ENCODE data around the gene ZFR2.

Gene ZFR2

DNA sequence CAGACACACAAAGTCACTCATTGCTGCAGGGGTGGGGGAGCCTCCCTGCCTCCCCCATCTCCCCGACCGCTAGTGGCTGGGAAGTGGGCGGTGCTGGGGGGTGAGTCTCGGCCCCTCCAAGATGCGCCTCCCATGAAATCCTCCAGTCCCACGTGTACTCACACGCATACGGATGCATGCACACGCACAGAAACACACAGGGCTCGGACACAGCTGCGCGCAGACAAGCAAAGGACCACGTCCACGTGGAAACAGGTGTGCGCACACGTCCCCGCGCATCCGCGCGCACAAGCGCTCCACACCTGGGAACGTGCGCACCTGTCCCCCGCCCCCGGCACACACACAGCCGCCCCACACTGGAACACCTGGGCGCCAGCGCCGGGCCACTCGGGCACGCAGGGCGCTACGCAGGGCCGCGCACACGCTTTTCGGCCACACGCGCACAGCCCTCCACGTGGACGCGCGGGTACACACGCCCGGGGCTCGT is 83.3 kb downstream of the ZFR2 start:
- no peak for DNase-seq

DNA sequence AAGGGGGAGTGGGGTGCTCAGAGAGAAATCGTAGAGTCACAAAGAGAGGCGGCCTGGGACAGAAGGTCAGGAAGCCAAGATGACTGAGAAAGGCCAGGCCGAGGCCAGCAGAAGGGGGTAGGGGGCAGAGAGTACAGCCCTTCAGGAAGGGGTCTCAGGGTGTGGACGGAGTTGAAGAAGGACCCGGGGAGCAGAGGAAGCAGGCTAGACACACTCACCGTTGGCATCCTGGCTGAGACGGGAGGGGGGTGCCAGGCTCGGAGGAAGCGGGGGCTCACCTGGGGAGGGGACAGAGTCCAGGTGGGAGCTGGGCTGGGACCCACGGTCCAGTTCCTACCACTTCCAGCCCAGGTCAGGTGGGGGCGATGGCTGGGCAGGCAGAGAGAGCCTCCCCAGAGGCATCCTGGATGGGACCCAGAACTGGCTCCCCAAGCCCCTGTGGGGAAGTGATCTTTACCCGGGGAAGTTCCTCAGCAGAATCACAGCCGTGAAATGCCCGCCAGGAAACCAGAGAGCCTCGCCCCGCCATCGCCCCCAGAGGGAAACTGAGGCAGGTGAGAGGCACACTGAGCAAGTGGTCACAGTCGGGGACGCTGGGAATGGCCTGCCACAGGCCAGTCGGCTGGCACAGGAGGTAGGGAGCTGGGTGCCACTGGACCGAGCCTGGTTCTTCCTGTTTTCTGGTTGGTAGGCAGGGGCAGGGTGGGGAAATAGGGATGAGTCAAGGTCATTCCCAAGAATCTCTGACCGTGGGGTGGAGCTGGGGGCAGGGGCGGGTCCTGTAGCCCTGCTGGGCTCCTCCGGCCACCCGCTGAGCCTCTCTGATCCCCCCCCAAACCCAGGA is 84.0 kb downstream of the ZFR2 start:
- DNase-seq: no peak

DNA sequence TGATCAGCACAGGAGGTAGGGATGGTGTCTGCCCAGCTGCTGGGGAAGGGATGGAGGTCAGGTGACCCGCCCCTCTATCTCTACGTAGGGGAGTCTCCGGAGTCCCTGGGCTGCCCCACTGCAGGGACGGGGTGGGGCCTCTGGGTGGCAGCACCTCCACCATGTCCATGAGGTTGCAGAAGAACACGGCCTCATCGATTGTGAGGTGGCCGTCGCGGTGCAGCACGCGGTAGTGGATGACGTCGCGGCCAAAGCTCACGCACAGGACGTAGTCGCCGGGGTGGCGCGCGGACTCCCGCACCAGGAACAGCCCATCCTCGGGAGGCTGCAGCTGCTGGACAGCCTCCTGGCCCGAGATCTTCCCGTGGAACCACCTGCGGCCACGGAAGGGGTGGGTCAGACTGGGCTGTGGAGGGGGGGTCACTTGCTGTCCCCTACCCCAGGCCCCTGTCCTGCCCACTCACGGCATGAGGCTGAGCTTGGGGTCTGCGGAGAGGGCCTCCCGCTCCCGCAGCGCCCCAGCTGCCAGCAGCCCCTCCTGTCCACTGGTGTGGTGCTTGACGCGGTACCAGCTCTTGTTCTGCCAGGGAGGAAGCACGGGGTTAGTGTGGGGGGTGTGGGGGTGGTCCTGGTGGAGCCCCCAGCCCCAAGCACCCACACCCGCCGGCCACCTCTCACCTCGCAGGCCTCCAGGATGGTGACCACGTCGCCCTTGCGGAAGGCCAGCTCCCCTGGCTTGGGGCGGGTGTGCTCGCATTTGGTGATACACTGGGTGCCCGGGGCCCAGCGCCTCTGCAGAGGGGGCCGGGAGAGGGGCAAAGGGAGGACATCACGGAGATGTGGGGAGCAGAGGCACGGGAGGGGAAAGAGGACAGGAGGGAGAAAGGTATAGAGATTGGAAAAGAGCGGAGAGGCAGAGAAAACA is 84.9 kb downstream of the ZFR2 start:
- peak; percentile 21 for DNase-seq

DNA sequence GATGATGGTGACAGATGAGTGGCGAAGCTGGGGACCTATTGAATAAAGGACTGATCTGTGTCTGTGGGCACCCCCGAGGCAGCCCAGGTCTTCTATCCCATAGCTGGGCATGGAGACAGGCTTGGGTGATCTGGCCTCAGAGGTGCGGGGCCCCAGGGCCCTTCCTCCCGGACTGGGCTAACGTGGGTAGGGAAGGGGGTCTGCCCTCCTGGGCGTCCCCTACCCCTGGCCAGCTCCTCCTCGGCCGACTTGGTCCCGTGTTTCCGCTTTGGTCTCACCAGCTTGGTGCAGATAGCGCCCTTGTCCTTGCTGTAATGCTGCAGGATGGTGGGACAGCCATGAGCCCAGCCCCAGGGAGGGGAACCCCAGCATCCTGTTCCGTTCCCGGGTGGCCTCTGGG is 85.9 kb downstream of the ZFR2 start:
- DNase-seq: no peak

DNA sequence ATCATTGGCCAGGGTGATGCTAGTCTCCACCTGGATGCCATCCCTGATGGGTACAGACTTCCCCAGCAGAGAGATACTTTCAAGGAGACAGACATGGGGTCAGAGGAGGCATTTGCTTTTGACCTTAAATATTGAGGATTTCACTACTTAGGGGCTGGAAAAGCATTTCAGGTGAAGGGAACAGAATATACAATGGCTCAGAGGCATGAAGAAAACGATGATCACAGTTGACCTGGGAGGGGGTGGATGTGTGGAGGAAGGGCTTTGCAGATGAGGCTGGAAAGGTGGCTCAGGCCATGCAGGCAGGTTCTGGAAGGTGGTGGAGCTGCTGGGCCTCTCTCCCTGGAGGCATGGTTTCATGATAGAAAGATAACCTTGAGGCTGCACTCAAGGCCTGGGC is 86.5 kb downstream of the ZFR2 start:
- DNase-seq: no peak

DNA sequence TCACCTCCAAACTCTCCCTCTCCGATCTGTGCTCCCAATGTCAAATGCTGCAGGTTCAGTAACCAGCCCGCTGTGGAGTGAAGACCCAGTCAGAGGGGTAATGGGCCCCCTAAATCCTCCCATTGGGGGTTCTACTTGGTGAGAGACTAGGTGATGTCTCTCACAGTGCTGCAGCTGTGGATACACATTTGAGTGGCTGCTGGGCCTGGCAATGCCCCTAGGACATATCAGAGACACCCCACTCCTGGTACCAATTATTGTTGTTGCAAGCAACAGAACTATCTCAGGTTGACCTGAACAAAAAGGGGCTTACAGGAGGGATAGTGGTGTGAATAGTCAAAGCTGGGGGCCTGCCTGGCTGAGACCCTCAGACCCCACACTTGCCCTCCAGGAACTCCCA is 87.2 kb downstream of the ZFR2 start:
- DNase-seq: no peak

DNA sequence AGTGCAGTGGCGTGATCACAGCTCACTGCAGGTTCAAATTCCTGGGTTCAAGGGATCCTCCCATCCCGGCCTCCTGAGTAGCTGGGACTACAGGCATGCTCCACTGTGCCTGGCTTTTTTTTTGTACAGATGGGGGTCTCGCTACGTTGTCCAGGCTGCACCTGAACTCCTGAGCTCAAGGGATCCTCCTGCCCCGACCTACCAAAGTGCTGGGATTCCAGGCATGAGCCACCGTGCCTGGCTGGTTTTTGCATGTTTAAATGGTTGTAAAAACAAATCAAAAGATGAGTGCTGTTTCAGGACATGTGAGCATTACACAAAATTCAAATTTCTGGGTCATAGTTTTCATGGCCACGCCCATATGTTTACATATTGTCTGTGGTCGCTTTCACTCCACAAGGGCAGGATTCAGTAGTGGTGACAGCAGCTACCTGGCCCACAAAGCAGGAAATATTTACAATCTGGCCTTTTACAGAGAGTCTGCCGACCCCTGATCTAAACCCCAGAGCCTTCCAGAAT is 88.0 kb downstream of the ZFR2 start:
- DNase-seq: no peak

DNA sequence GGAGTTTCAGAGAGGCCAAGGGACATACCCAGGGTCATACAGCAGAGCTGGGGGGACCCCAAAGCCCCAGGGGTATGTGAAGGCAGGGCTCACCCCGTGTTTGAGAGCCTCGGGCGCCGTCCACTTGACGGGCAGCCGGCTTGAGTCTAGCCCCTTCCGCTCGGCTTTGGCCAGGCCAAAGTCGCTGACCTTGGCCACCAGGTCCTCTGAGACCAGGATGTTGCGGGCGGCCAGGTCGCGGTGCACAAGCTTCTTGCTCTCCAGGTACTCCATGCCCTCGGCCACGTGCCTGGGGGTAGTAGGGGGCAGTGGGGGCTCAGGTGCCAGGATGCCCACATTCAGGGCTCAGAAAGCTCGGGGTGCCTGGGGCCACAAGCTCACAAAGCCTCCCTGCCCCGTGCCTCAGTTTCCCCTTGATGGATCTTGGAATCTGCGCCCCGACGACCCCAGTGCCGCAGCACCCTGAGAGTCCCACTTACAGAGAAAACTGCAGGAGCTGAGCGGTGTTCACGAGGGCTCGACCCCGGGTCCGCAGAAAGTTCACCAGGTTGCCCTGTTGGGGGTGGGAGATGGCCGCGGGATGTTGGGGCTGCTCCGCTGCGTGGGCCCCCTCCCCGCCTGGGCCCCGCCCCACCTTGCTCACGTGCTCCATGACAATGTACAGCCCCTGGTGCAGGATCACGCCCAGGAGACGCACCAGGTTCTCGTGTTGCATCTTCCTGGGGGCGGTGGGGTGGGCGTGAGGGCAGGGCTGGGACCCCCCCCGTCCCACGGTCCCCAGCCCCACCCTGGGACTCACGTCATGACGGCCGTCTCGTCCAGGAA is 89.7 kb downstream of the ZFR2 start:
- DNase-seq: no peak

DNA sequence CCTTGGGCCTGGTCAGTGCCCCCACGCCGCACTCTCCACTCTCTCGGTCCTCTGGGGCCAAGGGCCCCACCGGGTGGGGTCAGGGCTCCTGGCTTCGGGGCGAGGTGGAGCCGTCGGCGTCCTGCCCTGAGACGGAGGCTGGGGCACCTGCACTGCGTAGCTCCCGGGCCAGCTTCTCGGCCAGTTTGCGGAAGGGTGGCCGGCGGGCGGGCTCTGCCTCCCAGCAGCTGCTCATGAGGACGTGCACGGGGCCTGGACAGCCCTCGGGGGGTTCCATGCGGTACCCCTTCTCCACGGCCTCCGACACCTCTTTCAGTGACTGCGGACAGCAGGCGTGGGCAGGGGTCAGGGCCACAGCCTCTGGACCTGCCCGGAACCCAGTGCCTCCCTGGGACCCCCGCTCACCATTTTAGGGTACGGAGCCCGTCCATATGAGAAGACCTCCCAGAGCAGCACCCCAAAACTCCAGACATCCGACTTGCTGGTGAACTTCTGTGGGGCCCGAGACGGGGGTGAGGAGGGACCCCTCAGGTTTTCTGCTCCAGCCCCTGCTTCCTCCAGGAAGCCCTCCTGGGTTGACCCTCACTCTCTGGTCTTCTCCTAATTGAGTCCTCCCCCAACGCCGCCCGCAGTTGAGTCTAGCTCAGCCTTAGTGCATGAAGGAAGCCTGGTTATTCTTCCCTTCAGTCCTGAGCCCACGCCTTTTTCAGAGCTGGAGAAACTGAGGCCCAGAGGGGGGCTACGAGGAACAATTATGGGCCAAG is 90.6 kb downstream of the ZFR2 start:
- DNase-seq: no peak

DNA sequence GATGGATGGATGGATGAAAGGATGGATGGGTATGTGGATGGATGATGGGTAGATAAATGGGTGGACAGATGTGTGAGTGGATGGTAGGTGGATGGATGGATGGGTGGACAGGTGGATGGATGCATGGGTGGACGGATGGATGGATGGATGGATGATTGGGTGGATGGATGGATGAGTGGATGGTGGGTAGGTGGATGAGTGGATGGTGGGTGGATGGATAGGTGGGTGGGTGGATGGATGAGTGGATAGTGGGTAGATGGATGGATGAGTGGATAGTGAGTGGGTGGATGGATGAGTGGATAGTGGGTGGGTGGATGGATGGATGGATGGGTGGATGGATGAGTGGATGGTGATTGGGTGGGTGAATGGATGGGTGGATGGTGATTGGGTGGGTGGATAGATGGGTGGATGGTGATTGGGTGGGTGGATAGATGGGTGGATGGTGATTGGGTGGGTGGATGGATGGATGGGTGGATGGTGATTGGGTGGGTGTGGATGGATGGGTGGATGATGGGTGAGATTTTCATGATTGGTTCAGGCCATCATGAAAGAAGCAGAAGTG is 92.3 kb downstream of the ZFR2 start:
- no peak for DNase-seq

DNA sequence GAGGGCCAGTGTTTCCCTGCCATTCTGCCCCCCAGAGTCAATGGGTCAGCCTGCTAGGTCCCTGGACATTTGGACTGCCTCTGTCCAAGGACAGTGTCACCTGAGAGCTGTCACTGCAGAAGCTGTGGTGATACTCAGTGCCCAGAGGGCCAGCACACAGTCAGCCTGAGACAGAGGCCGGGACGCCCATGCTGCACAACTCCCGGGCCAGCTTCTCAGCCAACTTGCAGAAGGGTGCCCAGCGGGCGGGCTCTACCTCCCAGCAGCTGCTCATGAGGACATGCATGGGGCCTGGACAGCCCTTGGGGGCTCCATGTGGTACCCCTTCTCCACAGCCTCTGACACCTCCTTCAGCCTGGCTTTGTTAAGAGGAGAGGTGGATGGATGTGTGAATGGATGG is 93.0 kb downstream of the ZFR2 start:
- DNase-seq: no peak

DNA sequence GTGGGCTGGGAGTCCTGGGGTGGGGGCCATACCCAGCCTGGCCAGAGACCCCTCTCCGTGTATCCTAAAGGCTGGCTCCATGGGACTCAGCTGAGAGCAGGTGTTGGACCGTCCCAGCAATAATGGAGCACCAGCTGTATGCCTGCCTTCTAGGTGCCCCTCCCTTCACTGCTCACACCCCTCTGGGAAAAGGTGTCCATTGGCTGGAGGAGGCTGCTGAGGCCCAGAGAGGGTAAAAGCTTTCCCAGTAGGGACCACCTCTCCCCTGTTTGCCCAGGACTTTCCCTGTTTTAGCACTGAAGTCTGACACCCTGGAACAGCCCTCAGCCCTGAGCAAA is 93.5 kb downstream of the ZFR2 start:
- no peak for DNase-seq

DNA sequence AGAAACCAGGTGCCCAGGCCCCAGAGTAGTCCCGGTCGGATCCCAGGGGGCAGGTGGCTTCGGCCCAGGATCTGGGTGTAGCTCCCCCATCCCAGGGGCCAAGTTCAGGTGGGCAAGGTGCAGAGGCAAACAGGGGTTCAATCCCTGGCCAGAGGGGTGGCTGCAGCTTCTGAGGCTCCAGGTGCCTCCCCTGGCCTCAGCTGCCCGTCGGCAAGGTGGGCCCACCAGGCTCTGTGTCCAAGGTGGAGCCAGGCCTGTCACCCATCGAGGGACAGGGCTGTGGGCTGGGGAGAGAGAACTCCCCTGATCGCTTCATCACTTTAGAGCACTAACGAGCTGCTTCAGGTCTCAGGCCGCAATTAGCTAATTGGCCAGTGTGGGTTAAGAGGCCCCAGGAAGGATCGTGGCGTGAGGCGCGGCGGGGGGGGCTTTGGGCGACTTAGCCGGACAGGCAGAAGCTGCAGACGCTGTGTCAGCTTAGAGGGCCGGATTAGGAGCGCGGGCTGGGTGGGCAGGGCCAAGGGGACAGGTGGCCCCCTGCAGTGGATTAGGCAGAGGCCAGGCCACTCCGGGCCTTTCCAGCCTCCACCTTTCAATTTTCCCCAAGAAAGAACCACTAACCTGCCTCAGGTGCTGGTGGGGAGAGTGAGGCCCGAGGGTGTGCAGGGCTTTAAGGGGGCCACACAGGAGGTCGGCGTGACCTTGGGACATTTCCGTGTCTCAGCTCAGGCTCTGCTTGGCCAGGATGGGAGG is 94.0 kb downstream of the ZFR2 start:
- no peak for DNase-seq

DNA sequence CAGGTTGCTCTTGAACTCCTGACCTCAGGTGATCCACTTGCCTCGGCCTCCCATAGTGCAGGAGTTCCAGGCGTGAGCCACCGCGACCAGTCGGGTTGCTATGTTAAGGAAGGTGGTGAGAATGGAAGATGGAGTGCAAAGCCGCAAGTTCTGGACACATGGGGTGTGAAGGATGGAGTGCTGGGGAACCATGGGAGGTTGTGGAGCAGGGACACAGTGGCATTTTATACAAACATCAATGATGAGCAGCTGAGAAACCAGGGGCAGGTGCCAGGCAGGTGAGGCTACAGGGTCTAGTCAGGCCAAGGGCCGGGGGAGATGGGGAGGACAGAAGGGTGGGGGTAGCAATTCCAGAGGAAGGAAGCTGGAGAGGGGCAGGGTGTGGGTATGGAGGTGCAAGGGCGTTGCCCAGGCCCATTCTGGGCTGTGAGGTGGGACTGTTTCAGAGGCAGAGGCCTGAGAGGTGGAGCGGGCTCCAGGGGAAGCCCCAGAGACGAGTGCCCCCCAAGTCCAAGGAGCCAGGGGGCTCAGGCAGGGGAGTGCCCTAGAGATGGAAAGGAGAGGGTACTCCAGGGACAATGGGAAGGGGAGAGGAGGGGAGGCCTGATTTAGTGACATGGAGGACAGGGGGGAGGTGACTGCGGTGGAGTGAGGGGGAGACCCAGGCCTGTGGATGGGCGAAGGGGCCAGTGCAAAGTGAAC is 94.9 kb downstream of the ZFR2 start:
- DNase-seq: no peak

DNA sequence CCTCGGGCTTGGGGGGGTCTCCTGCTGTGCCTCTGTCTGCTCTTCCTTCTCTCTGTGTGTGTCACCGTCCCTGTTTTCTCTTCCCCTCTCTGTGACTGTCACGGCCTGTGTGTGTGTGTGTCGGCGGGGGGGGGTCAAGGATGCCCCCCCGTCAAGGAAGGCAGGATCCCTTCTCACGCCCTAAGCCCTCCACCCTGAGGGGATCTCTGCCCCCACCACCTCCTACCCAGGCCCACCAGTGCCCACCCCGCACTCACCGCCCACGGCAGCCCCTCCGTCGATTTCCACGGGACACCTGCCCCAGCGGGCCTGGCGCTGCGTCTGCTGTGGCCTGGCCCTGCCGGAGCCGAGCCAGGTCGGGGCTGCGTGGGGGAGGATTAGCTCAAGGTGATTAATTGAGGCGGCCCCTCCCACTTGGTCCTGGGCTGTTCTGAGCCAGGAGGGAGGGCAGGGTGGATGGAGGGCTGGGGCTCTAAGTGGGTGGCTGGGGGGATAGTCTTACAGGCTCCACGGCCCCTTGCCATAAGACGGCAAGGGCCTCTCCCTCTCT is 96.9 kb downstream of the ZFR2 start, which contains the start of gene RAX2:
RAX2 (minus strand) TSS at position 323 of the 550 bp plus-strand sequence. CDS start 486 bp downstream, outside the sequence.
- DNase-seq: no peak

DNA sequence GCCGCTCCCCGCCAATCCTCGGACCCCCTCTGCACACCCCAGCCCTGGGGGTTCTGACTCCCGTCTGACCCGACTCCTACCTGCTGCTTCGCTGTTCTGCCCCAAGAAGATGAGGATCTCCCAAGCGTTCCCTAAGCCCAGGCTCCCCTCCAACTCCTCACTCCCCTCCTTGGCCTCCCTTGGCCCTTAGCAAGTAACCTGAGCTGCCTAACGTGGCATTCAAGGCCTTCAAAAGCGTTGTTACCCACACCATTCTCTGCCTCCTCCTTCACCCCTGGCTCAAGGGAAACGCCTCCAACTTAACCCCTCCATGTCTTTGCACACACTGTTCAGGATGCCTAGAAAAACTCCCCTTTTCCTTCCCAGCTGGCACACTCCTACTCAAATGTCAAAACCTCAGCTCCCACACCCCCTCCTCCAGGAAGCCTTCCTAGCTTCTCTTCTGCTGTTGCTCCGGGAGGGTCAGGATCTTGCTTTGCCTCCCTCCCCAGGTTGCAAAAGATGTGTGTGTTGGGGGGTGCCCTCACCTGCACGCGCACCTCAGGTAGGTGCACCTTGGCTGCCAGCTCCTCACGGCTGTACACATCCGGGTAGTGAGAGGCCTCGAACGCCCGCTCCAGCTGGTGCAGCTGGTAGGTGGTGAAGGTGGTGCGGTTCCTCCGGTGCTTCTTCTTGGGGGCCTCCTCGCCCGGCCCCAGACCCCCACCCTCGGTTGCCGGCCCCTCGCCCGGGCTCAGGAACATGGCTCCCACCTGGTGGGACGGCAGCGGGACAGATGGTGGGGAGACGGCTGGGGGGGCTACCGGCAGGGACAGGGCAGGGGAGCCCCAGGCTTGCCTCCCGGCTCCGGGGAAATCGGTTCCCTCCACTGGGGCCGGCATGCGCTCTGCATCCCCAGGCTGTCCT is 97.6 kb downstream of the ZFR2 start:
- no peak for DNase-seq

DNA sequence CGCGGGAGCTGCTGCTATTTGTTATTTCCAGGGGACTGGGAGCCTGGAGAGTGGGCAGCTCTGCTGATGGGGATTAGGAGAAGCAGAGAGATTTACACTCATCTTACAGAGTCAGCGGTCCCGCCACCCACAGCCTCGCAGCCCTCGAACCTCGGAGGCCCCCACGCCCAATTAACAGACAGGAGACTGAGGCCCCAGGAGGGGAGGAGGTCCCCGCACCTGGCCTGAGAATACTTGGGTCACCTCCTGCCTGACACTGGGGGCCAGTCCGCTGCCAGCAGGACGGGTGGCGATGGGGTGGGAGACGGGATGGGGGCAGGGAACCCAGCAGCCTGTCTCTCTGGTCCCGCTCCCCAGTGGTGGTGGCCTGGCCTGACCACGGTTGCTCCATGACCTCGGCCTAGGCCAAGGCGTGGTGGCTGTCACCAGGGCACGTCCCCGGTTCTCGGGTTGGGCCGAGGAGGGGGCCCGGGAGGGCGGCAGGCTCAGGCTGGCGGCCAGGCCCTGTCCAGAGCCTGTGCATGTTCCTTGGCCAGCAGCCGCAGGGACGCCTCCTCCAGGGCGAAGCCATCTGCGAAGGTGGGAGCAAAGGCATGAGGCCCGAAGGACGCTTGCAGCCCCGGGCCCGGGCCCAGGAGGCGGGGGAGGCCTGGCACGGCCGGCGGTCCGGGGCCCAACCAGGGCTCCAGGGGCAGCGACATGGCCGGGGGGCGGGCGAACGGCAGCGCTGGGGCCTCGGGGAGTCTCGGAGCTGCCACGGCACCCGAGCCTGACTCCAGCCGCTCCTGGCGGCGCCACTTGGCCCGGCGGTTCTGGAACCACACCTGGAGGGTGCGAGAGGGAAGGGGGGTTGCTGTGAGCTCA is 98.5 kb downstream of the ZFR2 start:
- no peak for DNase-seq

DNA sequence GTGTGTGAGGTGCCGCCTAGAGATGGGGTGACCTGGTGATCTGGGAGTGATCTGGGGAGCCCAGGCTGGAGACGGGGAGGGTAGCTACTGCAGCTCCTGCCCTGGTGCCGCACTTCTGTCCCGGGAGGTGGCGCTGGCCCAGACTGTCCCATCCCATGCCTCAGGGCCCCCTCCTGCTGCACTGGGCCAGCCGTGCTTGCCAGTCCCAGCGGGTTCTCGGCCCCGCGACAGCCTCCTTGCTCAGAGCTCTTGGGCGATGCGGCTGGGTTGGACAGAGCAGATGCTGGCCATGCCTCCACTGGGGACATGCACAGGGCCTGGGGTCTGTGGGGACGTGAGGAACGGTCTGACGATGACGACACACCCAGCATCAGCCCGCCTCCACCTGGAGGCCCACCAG is 99.3 kb downstream of the ZFR2 start:
- DNase-seq: no peak
